CD4-positive, alpha-beta T cell treated with Interleukin-15 for 4 hours (primary cell): ENCODE measurements around the gene SUMF2.
"Not testable (repeated sequence)": the region's sequence is repeated elsewhere in the genome, so short reads cannot be mapped to it uniquely, and the experiment has no call there.

Experiments
- DNase-seq: peaks from one replicate; pipeline ENCODE4 v3.0.0-alpha.2; 2020; ENCODE audit warnings: low spot score

The SUMF2 gene

GRCh38 chr7:56063882-56064625 is at the start of gene SUMF2:
TSS of gene SUMF2 (plus strand) at chr7:56064286. CDS start at chr7:56064312, 26 bp downstream.
- DNase-seq, result peak; percentile 86

GRCh38 chr7:56017015-56017414 is 47.1 kb upstream of the SUMF2 start:
- DNase-seq, result not testable (repeated sequence)

- no peak for DNase-seq
Measured at GRCh38 chr7:56019501-56019900, 44.6 kb upstream of the SUMF2 start.

GRCh38 chr7:56023500-56023899 is 40.6 kb upstream of the SUMF2 start:
- DNase-seq, result no peak

GRCh38 chr7:56026538-56026937 is 37.5 kb upstream of the SUMF2 start:
- DNase-seq, result no peak

- DNase-seq, result no peak
Measured at GRCh38 chr7:56028942-56029630, 35.0 kb upstream of the SUMF2 start.

- no peak for DNase-seq
Measured at GRCh38 chr7:56030340-56030739, 33.7 kb upstream of the SUMF2 start.

GRCh38 chr7:56031556-56031955 is 32.5 kb upstream of the SUMF2 start:
- not testable (repeated sequence) for DNase-seq

GRCh38 chr7:56032578-56032977 is 31.5 kb upstream of the SUMF2 start:
- not testable (repeated sequence) for DNase-seq

- DNase-seq, result peak; percentile 74
Measured at GRCh38 chr7:56033671-56034432, 30.2 kb upstream of the SUMF2 start.

- DNase-seq, result no peak
Measured at GRCh38 chr7:56040730-56041129, 23.4 kb upstream of the SUMF2 start.

GRCh38 chr7:56045758-56046157 is 18.3 kb upstream of the SUMF2 start:
- DNase-seq, result not testable (repeated sequence)

- no peak for DNase-seq
Measured at GRCh38 chr7:56046721-56047445, 17.2 kb upstream of the SUMF2 start.

- not testable (repeated sequence) for DNase-seq
Measured at GRCh38 chr7:56047446-56048116, 16.5 kb upstream of the SUMF2 start.

GRCh38 chr7:56048245-56048644 is 15.8 kb upstream of the SUMF2 start:
- no peak for DNase-seq

GRCh38 chr7:56048763-56049162 is 15.3 kb upstream of the SUMF2 start:
- DNase-seq, result not testable (repeated sequence)

GRCh38 chr7:56051053-56051338 is 13.1 kb upstream of the SUMF2 start:
- DNase-seq, result no peak

GRCh38 chr7:56051339-56052191 is 12.5 kb upstream of the SUMF2 start, which contains the start of the genes CCT6A and PSPH:
TSS of gene CCT6A (plus strand) at chr7:56051765. CDS start at chr7:56051849, 84 bp downstream.
TSS of gene PSPH (minus strand) at chr7:56051444. CDS start at chr7:56021212, 30,232 bp downstream.
- DNase-seq, result peak; percentile 88

- DNase-seq, result no peak
Measured at GRCh38 chr7:56053379-56053778, 10.7 kb upstream of the SUMF2 start.

GRCh38 chr7:56053993-56054392 is 10.1 kb upstream of the SUMF2 start:
- DNase-seq, result no peak
